ENCODE data around the gene GDF10.

Gene GDF10

GRCh38 chr10:47354165-47354564, 54.2 kb downstream of the GDF10 start:
- no peak for DNase-seq (ENCODE audit: low read depth in 2 of 2)

GRCh38 chr10:47354900-47355299, 54.9 kb downstream of the GDF10 start:
- DNase-seq (ENCODE audit: low read depth in 2 of 2), result no peak

GRCh38 chr10:47356708-47357107, 56.7 kb downstream of the GDF10 start:
- no peak for DNase-seq (ENCODE audit: low read depth in 2 of 2)

GRCh38 chr10:47357131-47357582, 57.2 kb downstream of the GDF10 start:
- no peak for DNase-seq (ENCODE audit: low read depth in 2 of 2)

GRCh38 chr10:47357911-47358310, 57.9 kb downstream of the GDF10 start:
- DNase-seq (ENCODE audit: low read depth in 2 of 2), result no peak

- no peak for DNase-seq (ENCODE audit: low read depth in 2 of 2)
Measured at GRCh38 chr10:47358457-47358856, 58.5 kb downstream of the GDF10 start.

GRCh38 chr10:47359101-47359500, 59.1 kb downstream of the GDF10 start:
- no peak for DNase-seq (ENCODE audit: low read depth in 2 of 2)

- DNase-seq (ENCODE audit: low read depth in 2 of 2), result no peak
Measured at GRCh38 chr10:47359626-47360418, 59.8 kb downstream of the GDF10 start.

- no peak for DNase-seq (ENCODE audit: low read depth in 2 of 2)
Measured at GRCh38 chr10:47360419-47361040, 60.5 kb downstream of the GDF10 start.

- no peak for DNase-seq (ENCODE audit: low read depth in 2 of 2)
Measured at GRCh38 chr10:47361293-47361692, 61.3 kb downstream of the GDF10 start.

- DNase-seq (ENCODE audit: low read depth in 2 of 2), result no peak
Measured at GRCh38 chr10:47362199-47362598, 62.2 kb downstream of the GDF10 start.
